Measurements from ENCODE around the gene ZNF830.
A peak's percentile ranks its signal among the peaks of the same experiment; 100 is the strongest.
"Not testable (repeated sequence)": the region's sequence is repeated elsewhere in the genome, so short reads cannot be mapped to it uniquely, and the experiment has no call there.

Gene ZNF830

GRCh38 chr17:34993031-34993430 is 31.7 kb downstream of the ZNF830 start:
- TF ChIP-seq ZFX (IDR thresholded peaks at IDR 0.05; ENCODE audit: borderline replicate concordance), result no peak
- TF ChIP-seq CTCF (IDR thresholded peaks at IDR 0.05), result no peak
- no peak overlapping the region for H3K27ac ChIP-seq

- peak overlapping the region; percentile 45 for H3K27ac ChIP-seq
- no peak for TF ChIP-seq CTCF (IDR thresholded peaks at IDR 0.05)
Measured at GRCh38 chr17:34996422-34997285, 35.3 kb downstream of the ZNF830 start.

- peak overlapping the region; percentile 45 for H3K27ac ChIP-seq
Measured at GRCh38 chr17:34997355-34997862, 36.1 kb downstream of the ZNF830 start.

GRCh38 chr17:34998205-34998604 is 36.9 kb downstream of the ZNF830 start:
- H3K27ac ChIP-seq, result no peak overlapping the region
- TF ChIP-seq CTCF (IDR thresholded peaks at IDR 0.05) (peak; percentile 57), ZFX (IDR thresholded peaks at IDR 0.05; ENCODE audit: borderline replicate concordance) (no peak)

More at GRCh38 chr17:34997355-34997862, 36.1 kb downstream of the ZNF830 start:
- TF ChIP-seq CTCF (IDR thresholded peaks at IDR 0.05), result no peak

- no peak for TF ChIP-seq CTCF (IDR thresholded peaks at IDR 0.05)
- no peak for TF ChIP-seq ZFX (IDR thresholded peaks at IDR 0.05; ENCODE audit: borderline replicate concordance)
- H3K27ac ChIP-seq, result no peak overlapping the region
Measured at GRCh38 chr17:34999456-34999855, 38.1 kb downstream of the ZNF830 start.

GRCh38 chr17:35000965-35001364 is 39.6 kb downstream of the ZNF830 start:
- H3K27ac ChIP-seq, result not testable (repeated sequence)

- TF ChIP-seq ZFX (IDR thresholded peaks at IDR 0.05; ENCODE audit: borderline replicate concordance) (no peak), CTCF (IDR thresholded peaks at IDR 0.05) (no peak)
- H3K27ac ChIP-seq, result no peak overlapping the region
Measured at GRCh38 chr17:35001549-35001948, 40.2 kb downstream of the ZNF830 start.
